Lower leg skin (tissue), 3 donors: ENCODE data around the gene TMEM225.
"Not testable (repeated sequence)": the region's sequence is repeated elsewhere in the genome, so short reads cannot be mapped to it uniquely, and the experiment has no call there.

Experiments used
- CTCF ChIP-seq, 3 donors: fragments of 450-650 bp; IDR thresholded peaks; one replicate each; pipeline ENCODE4 v1.5.1; 2016; ENCODE audit warnings: antibody characterized with exemption in 3 of 3, mild to moderate bottlenecking in 3 of 3, moderate library complexity in 2 of 3
- POLR2A ChIP-seq, 2 donors: fragments of 450-650 bp; IDR thresholded peaks; one replicate each; pipeline ENCODE4 v1.6.1; 2016 to 2017; ENCODE audit warnings: antibody characterized with exemption in 2 of 2, mild to moderate bottlenecking in 1 of 2, moderate library complexity in 1 of 2

- TF ChIP-seq CTCF, POLR2A (IDR thresholded peaks at IDR 0.05): not testable (repeated sequence)
These were observed 17.7 kb downstream of the TMEM225 start for GRCh38 chr11:123867795-123868194.
